ENCODE data around the gene NTNG2.

Gene NTNG2

DNA sequence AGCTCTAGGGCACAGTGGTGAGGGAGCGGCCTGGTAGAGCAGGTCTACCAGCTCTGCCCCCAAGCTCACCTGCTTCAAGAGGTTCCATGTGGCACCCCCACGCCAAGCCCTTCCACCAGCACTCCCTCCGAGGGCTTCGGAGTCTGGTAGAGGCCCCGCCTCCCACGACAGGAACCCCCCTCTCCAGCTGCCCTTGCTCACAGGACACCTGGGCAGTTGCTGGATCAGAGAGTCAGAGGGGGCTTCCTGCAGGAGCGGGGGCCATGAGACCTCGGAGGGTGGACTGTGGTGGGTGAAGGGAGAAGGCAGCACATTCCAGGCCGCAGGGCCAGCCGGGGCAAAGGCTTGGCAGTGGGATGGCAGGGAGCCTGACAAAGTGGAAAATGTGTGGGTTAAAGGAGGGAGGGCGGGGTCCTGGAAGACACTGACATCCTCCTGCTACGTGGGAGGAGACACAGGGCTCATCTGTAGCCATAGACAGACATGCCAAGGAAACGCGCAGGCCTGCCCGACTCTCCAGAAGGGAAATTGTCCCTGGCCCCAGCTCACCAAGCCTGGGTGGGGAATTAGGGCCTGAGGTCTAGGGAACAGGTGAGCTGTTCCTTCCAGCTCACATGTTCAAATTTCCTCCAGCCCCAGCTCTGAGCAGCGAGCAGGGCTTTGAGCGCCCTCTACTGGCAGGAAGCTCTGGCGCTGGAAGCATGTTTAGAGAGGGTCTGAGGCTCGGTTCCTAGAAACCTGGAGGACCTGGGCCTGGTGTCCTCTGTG is 74.2 kb downstream of the NTNG2 start:
- H3K4me3 ChIP-seq (ENCODE audit: low read length) = no peak overlapping the region
- no peak for TF ChIP-seq ZNF274 (IDR thresholded peaks at IDR 0.05; ENCODE audit: low read depth, low read length)

DNA sequence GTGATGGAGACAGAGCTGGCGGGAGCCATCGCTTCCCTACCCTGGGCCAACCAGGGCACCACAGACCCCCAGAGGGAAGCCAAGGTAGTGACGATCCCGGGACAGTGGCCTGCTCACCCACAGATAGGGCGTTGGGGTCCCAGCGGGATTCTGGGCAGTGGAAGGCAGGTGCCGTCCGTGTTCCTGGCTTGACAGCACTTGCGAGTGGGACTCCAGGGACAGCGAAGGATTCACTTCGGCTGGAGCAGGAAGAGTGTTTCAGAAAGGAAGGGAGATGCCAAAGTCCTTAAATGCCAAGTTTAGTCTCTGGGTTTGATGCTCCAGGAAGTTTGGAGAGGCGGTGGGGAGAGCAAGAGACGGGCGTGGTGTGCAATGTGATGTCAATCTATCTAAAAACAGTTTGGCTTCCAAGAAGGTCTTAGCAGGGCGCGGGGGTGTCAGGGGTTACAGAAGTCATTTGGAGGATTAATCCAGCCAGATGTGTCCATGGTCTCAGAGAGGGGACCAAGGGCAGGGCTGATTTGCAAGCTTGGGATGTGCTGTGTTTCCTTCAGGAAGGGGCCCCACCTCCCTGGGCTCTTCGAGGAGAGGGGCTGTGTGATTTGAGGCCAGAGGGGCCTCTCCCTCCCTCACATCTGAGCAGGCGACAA is 74.9 kb downstream of the NTNG2 start:
- H3K4me3 ChIP-seq (ENCODE audit: low read length) = no peak overlapping the region
- TF ChIP-seq ZNF274 (IDR thresholded peaks at IDR 0.05; ENCODE audit: low read depth, low read length) = no peak

DNA sequence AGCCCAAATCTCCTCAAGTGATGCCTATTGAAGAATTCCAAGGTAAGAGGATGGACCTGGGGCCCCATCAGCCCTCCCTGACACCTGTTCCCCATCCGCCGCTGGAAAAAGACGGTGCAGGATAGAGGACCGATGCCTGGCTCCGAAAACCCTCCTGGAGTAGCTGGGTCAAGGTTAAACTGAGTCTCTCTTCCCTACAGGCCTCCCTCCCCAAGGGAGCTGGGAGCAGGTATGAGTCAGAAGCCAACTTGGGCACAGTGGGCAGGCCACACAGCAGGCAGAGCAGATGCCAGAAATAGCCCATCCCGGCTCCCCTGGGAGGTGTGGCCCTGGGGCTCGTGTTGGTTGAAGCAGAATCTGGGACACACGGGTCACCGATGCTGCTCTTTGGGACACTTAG is 75.6 kb downstream of the NTNG2 start:
- no peak for TF ChIP-seq ZNF274 (IDR thresholded peaks at IDR 0.05; ENCODE audit: low read depth, low read length)
- no peak overlapping the region for H3K4me3 ChIP-seq (ENCODE audit: low read length)

DNA sequence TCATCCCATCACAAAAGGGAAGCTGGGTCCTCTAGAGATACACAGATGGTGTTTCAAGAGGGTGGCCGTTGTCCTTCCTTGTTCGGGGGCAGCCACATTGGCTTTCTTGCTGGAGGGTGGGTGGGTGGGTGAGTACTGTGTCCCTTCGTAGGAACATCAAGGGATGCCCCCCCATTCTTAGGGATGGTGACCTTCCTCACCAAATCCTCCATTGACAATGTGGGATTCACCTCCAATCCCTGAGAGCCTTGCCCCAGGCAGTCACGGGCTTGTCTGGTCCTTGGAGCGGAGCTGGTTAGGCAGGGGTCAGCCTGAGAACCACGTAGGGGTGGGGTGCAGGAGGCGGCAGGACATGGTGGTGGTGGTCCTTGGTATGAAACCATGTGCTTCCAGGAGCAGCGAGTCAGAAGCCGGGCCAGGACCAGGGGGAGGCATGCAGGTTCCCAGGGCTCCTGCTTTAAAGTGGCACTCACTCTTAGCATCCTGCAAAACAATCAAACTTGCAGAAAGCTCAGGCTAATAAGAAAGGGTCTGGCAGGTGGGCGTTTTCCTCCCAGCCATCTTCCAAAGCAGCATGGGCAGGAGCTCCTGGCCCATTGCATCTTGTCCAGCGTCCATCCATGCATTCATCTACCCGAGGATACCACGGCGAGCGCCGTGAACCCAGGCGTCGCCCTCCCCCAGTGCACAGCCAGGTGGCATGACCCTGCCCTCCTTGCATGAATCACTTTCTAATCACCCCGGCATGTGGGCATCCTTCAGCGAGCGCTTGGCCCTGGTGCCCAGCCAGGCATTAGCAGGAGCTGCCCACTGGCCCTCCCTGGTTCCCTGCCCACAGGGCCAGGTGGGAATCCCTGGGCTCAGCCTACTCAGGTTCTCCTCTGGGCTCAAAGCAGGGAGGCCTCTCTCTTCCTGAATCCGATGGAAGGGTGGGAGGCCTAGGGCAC is 76.4 kb downstream of the NTNG2 start:
- no peak for TF ChIP-seq ZNF274 (IDR thresholded peaks at IDR 0.05; ENCODE audit: low read depth, low read length)
- H3K4me3 ChIP-seq (ENCODE audit: low read length) = no peak overlapping the region

DNA sequence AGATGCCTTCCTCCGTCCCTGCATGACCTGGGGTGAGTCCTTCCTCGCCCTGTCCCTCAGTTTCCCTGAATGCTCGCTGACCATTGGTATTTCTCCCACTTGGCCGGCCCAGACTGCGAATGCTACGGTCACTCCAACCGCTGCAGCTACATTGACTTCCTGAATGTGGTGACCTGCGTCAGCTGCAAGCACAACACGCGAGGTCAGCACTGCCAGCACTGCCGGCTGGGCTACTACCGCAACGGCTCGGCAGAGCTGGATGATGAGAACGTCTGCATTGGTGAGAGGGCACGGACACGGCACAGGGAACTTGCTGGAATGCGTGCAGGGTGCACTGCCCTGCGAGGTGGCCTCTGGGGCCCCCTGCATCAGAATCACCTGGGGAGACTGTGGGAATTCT is 77.1 kb downstream of the NTNG2 start:
- TF ChIP-seq ZNF274 (IDR thresholded peaks at IDR 0.05; ENCODE audit: low read depth, low read length) = no peak

DNA sequence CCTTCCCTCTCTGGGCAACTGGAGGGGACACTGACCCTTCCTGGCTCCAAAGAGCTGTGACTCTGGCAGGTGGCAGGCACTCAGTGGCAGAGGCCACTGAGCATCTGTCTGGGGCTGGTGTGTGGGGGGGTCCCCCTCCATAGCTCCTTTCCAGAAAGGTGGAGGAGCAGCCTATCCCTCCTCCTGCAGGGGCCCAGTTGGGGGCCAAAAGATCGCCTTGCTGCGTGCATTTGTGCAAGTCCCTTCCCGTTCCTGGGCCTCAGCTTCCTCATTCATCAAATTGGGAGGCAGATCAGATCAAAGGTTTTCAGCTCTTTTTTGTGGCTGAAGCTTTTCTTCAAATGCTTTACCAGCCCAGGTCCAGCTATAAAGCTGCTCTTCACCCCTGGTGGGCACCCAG is 77.7 kb downstream of the NTNG2 start:
- H3K4me3 ChIP-seq (ENCODE audit: low read length) = no peak overlapping the region
- no peak for TF ChIP-seq ZNF274 (IDR thresholded peaks at IDR 0.05; ENCODE audit: low read depth, low read length)

More for the DNA sequence above, 77.1 kb downstream of the NTNG2 start:
- H3K4me3 ChIP-seq (ENCODE audit: low read length) = no peak overlapping the region

DNA sequence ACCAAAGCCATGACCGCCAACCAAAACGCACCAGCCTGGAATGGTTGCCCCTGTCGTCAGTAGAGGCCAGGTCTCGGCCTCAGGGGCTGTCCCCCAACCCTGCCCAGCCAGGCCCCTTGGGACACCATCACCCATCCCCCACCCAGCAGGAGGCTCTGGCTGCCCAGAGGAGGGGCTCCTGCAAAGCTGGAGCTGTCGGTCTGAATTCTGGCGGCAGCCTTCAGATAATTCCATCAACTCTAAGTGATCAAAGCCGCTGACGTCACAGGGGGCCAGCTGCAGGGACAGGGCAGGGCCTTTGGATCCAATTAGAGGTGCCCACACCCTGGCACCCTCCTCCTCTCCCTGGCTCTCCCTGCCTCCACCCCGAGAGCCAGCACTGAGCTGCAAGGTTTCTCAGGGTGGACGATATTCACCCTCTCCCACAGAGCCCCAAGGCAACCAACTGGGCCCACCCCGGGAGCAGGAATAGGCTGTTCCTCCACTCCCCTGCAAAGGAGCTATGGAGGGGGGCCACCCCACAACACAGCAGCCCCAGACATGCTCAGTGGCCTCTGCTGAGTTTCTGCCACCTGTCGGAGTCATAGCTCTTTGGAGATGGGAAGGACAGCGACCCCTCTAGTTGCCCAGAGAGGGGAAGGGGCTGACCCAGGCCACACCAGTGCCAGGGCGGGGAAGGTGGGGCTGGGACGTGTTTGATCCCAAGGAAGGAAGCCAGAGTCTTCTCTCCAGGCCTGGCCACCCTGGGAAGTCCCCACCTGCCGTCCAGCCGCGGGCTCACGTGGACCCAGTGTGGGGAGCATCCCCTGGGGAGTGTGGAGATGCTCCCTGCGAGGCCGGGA is 78.4 kb downstream of the NTNG2 start:
- no peak for TF ChIP-seq ZNF274 (IDR thresholded peaks at IDR 0.05; ENCODE audit: low read depth, low read length)
- no peak overlapping the region for H3K4me3 ChIP-seq (ENCODE audit: low read length)

DNA sequence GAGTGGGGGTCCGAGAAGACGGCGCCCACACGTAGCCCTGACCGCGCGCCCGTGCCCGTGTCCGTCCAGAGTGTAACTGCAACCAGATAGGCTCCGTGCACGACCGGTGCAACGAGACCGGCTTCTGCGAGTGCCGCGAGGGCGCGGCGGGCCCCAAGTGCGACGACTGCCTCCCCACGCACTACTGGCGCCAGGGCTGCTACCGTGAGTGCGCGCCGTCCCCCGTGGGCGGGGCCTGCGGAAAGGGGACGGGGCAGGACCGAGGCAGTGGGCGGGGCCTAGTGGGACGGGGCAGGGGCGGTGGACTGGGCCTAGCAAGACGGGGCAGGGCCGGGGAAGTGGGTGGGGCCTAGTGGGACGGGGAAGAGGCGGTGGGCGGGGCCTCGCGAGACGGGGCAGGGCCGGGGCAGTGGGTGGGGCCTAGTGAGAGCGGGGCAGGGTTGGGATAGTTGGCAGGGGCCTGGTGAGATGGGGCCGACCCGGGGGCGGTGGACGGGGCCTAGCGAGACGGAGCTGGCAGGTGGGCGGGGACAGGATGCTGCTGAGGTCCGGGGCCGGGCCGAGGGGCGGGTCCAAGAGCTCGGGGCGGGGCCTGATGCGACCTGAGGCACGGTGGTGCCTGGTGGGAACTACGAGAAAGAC is 79.1 kb downstream of the NTNG2 start:
- H3K4me3 ChIP-seq (ENCODE audit: low read length) = peak overlapping the region; percentile 71; the same call in 1 of the 2 replicates

DNA sequence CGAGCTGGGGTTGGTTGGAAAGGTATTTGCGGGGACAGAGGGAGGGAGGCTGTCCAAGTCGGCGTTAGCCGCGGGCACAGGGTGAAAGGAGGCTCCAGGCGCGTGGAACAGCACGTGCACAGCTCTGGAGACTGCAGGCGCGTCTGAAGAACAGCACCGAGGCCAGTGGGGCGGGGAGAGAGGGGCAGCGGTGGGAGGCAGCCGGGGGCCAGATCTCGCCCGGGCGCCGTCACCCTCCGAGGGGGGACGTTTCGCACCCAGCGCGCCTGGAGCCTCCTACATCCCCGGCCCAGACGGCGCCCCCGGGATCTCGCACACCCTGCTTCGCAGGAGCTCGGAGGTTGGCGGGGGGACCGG is 79.6 kb downstream of the NTNG2 start:
- H3K4me3 ChIP-seq (ENCODE audit: low read length) = peak overlapping the region; percentile 71; the same call in 1 of the 2 replicates
- no peak for TF ChIP-seq ZNF274 (IDR thresholded peaks at IDR 0.05; ENCODE audit: low read depth, low read length)

More for the DNA sequence above, 79.1 kb downstream of the NTNG2 start:
- TF ChIP-seq ZNF274 (IDR thresholded peaks at IDR 0.05; ENCODE audit: low read depth, low read length) = no peak

DNA sequence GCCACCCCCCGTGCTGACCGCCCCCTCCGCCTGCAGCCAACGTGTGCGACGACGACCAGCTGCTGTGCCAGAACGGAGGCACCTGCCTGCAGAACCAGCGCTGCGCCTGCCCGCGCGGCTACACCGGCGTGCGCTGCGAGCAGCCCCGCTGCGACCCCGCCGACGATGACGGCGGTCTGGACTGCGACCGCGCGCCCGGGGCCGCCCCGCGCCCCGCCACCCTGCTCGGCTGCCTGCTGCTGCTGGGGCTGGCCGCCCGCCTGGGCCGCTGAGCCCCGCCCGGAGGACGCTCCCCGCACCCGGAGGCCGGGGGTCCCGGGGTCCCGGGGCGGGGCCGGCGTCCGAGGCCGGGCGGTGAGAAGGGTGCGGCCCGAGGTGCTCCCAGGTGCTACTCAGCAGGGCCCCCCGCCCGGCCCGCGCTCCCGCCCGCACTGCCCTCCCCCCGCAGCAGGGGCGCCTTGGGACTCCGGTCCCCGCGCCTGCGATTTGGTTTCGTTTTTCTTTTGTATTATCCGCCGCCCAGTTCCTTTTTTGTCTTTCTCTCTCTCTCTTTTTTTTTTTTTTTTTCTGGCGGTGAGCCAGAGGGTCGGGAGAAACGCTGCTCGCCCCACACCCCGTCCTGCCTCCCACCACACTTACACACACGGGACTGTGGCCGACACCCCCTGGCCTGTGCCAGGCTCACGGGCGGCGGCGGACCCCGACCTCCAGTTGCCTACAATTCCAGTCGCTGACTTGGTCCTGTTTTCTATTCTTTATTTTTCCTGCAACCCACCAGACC is 80.2 kb downstream of the NTNG2 start:
- H3K4me3 ChIP-seq (ENCODE audit: low read length) = peak overlapping the region; percentile 71
- no peak for TF ChIP-seq ZNF274 (IDR thresholded peaks at IDR 0.05; ENCODE audit: low read depth, low read length)

DNA sequence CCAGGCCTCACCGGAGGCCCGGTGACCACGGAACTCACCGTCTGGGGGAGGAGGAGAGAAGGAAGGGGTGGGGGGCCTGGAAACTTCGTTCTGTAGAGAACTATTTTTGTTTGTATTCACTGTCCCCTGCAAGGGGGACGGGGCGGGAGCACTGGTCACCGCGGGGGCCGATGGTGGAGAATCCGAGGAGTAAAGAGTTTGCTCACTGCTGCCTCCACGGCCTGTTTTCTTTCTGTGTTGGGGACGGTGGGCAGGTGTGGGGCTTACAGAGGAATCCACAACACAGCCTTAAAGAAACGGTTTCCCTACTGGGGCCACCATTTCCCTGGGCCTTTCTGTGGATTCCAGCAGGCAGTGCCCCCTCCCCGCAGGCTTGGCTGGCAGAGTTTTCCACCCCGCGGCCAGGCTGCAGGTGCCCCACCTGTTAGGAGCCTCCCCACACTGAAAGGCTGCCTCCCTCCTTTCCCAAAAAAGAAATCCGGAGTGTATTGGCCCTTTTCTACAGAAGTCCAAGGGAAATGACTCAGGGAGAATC is 80.8 kb downstream of the NTNG2 start:
- peak overlapping the region; percentile 71; the same call in 1 of the 2 replicates for H3K4me3 ChIP-seq (ENCODE audit: low read length)
- no peak for TF ChIP-seq ZNF274 (IDR thresholded peaks at IDR 0.05; ENCODE audit: low read depth, low read length)
